T-helper 17 cell (primary cell): Measurements from ENCODE around the gene SLC38A6. TPM values are rescaled to one million over a fixed set of nuclear protein-coding genes. Genes with fewer than 3 reads are reported as not detected.

Experiments used
- ATAC-seq: fragments of 150-1000 bp; cut with Tn5 transposase; 2 replicates; pipeline ENCODE4 v1.10.0; 2021; ENCODE audit warnings: mild to moderate bottlenecking, moderate library complexity
- DNase-seq, 3 donors: peaks; one replicate each; pipeline versions ENCODE4 v3.0.0 to v3.0.0-alpha.2; 2020 to 2021
- H3K9me3 ChIP-seq: one replicate; pipeline ENCODE4 v1.7.0; 2013; ENCODE audit warnings: low read length, mild to moderate bottlenecking; ENCODE audit not compliant: control insufficient read depth, poor library complexity, severe bottlenecking
- H3K27ac Mint-ChIP-seq: one replicate; pipeline ENCODE4 v1.8.0; 2022; ENCODE audit warnings: mild to moderate bottlenecking, moderate library complexity, mixed read lengths
- H3K27me3 Mint-ChIP-seq: one replicate; pipeline ENCODE4 v1.8.0; 2022; ENCODE audit warnings: mixed read lengths
- H3K36me3 Mint-ChIP-seq: one replicate; pipeline ENCODE4 v1.8.0; 2022; ENCODE audit warnings: low read depth, mixed read lengths
- H3K4me1 Mint-ChIP-seq: one replicate; pipeline ENCODE4 v1.8.0; 2022; ENCODE audit warnings: mild to moderate bottlenecking, mixed read lengths
- H3K4me3 Mint-ChIP-seq: one replicate; pipeline ENCODE4 v1.8.0; 2022; ENCODE audit warnings: mild to moderate bottlenecking, moderate library complexity, mixed read lengths
- total RNA-seq, 4 donors: library from RNA in 2 of 4; stranded (reverse) in 2 of 4; gene quantifications; one replicate each; pipeline ENCODE4 v1.2.3 and lab custom pipeline; 2022 to 2026

The SLC38A6 gene
- total RNA-seq, 2 donors from 2014 or later = 10.4 to 15.8 TPM

DNA sequence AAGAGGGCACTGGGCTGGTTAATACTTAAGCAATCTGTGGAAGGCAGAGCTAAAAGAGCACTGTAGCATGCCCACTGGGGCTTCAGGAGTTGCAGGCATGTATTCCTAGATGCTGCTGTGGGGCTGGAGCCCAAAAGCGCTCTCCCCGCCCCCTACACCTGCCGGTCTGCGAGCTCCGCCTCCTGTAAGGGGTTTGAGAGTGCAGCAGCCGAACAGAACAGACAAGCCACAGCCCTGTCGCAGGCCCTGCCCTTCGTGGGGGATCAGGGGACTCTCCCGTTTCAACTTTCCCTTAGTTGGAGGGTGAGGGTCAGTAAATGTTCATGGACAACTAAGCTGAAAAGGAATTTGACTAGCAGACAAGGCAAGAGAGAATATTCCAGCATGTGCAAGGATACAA, 17.6 kb downstream of the SLC38A6 start:
- Mint-ChIP-seq H3K27me3 (no peaks in the 10 kb centered on the region), H3K36me3 (peaks cover 14% of the 10 kb centered on the region), H3K4me3 (no peak overlapping the region), H3K27ac (no peak overlapping the region), H3K4me1 (no peaks in the 10 kb centered on the region)
- no peak for DNase-seq
- no peak for ATAC-seq
- H3K9me3 ChIP-seq = no peaks in the 10 kb centered on the region

DNA sequence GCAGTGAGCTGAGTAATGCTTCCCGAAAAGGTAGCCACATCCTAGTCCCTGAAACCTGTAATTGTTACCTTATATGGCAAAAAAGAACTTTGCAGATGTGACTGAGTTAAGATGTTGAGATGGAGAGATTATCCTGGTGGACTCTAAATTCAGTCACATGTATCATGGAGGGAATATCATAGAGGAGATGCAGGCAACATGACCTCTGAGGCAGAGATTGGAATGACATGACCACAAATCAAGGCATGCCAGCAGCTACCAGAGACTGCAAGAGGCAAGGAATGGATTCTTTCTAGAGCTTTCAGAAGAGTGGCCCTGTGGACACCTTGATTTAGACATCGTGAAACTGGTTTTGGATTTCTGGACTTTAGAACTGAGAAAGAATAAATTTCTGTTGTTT, 18.5 kb downstream of the SLC38A6 start:
- ATAC-seq (no peak), DNase-seq (no peak)
- Mint-ChIP-seq H3K27me3 (no peaks in the 10 kb centered on the region), H3K27ac (no peak overlapping the region), H3K36me3 (peaks cover 14% of the 10 kb centered on the region), H3K4me1 (no peaks in the 10 kb centered on the region), H3K4me3 (no peak overlapping the region)
- no peaks in the 10 kb centered on the region for H3K9me3 ChIP-seq

DNA sequence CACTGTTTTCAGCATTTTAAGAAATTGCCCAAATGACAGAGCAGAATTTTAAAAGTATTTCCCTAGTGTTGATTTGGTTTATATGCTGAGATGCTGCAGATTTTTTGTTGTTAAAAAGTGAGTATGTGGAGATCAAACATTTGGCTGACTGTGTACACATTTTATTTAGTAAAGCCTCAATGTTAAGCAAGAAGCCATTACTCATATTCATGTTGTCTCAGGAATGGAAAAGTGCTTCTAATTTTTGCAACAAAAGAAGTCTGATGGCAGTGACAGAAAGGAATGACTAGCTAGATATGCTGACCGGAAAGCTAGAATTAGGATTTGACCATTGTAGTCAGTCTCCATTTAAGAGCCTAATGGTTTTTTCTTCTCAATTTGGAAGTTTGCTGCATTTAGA, 22.5 kb downstream of the SLC38A6 start:
- no peak overlapping the region for H3K27ac Mint-ChIP-seq
- H3K9me3 ChIP-seq = no peaks in the 10 kb centered on the region
- no peaks in the 10 kb centered on the region for H3K4me1 Mint-ChIP-seq
- peaks cover 3% of the 10 kb centered on the region for H3K36me3 Mint-ChIP-seq
- no peak overlapping the region for H3K4me3 Mint-ChIP-seq
- no peaks in the 10 kb centered on the region for H3K27me3 Mint-ChIP-seq
- DNase-seq (no peak), ATAC-seq (no peak)

DNA sequence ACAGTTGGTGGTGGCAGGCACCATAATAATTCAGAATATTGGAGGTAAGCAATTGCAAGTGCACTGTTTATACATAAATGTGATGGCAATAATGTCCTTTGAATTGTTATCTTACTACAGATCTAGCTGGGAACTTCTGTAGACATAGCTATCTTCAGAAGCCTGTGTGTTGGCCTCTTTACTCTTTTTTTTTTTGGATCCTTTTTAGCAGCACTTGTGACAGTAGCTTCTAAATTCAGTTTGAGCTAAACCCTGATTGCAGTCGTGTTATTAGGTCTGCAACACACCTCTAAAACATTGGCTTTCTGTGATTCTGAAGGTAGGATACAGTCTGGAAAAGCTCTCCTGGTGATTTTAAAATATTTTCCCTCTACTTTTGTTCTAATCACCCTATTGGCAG, 38.5 kb downstream of the SLC38A6 start:
- H3K9me3 ChIP-seq = no peaks in the 10 kb centered on the region
- Mint-ChIP-seq H3K27me3 (no peaks in the 10 kb centered on the region), H3K27ac (no peak overlapping the region), H3K4me3 (no peak overlapping the region), H3K4me1 (peaks cover 2% of the 10 kb centered on the region), H3K36me3 (no peaks in the 10 kb centered on the region)
- DNase-seq (no peak), ATAC-seq (no peak)

DNA sequence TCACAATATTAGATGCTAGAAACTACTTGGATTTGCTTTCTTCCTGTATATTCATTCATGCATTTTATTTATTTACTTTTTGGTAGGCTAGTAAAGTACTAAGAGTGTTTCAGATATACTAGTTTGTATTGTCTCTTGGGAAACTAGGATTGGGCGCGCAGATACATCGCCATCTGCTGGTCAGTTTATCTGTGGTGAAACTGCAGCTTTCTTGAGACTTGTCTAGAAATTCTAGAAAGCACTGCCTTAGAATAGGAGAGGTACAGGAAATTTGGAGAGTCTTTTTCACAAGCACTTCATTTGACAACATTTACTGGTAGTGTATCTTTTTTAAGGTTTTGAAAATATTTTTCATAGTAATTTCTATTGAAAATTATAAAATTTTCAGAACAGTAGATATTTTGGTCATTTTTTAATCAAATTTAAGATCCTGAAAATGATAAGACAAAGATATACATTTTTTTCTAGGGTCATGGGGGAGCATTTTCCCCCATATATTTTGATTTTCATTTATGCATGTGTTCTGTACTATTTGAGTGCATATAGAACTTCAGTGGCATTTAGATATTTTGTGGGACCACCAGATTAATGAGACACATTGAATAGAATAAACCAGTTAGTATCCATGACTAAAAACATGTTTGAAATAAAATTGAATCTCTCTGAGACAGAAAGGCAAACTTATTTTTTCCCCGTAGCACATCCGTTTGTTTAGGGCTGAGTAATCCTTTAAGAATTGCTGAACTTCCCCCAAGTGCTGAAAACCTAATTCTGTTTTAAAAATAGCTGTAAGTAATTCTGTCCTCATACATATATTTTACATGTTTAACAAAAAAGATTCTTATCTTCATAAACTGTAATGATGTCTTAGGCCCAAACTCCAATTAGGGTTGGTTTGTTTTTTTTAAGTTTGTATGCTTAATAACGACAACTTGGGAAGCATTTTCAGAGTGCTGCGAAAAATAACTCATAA, 44.5 kb downstream of the SLC38A6 start:
- H3K9me3 ChIP-seq = no peaks in the 10 kb centered on the region
- Mint-ChIP-seq H3K4me3 (no peak overlapping the region), H3K27me3 (no peaks in the 10 kb centered on the region), H3K27ac (no peak overlapping the region), H3K4me1 (peaks cover 4% of the 10 kb centered on the region), H3K36me3 (no peaks in the 10 kb centered on the region)
- ATAC-seq = peak; percentile 61
- DNase-seq = peak in 1 of 3 donors; percentile 24

GRCh38 chr14:61026526-61026925, 45.5 kb downstream of the SLC38A6 start:
- no peaks in the 10 kb centered on the region for H3K9me3 ChIP-seq
- H3K27me3 Mint-ChIP-seq = no peaks in the 10 kb centered on the region
- no peak for ATAC-seq
- H3K36me3 Mint-ChIP-seq = peaks cover 2% of the 10 kb centered on the region
- H3K4me3 Mint-ChIP-seq = no peak overlapping the region
- peaks cover 5% of the 10 kb centered on the region for H3K4me1 Mint-ChIP-seq
- no peak for DNase-seq
- H3K27ac Mint-ChIP-seq = no peak overlapping the region

DNA sequence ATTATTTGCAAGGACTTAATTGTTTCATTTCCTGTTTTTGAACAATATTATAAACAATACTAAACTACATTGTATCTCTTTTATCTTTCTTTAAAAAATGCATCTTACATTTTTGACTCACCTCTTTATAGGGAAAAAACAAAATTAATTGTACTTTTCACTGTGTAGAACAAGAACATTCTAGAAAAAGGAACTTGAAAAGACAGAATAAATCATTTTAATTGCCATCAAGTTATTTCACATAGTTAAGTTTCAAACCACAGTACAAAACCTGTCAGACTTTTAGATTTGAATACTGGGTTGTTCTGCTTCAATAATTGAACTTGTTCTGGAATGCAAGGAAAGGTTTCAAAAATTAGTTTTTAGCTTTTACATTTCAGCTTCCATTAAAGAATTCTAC, 50.0 kb downstream of the SLC38A6 start:
- peaks cover 7% of the 10 kb centered on the region for H3K4me1 Mint-ChIP-seq
- no peaks in the 10 kb centered on the region for H3K9me3 ChIP-seq
- H3K27ac Mint-ChIP-seq = peak overlapping the region; percentile 4
- peaks cover 2% of the 10 kb centered on the region for H3K36me3 Mint-ChIP-seq
- H3K27me3 Mint-ChIP-seq = no peaks in the 10 kb centered on the region
- DNase-seq (no peak), ATAC-seq (no peak)
- no peak overlapping the region for H3K4me3 Mint-ChIP-seq

- H3K27ac Mint-ChIP-seq = no peak overlapping the region
- peaks cover 2% of the 10 kb centered on the region for H3K36me3 Mint-ChIP-seq
- H3K27me3 Mint-ChIP-seq = no peaks in the 10 kb centered on the region
- H3K4me3 Mint-ChIP-seq = no peak overlapping the region
- ATAC-seq (no peak), DNase-seq (no peak)
- H3K9me3 ChIP-seq = no peaks in the 10 kb centered on the region
- H3K4me1 Mint-ChIP-seq = peaks cover 7% of the 10 kb centered on the region
These were observed 52.0 kb downstream of the SLC38A6 start for GRCh38 chr14:61033054-61033453.

- peaks cover 7% of the 10 kb centered on the region for H3K4me1 Mint-ChIP-seq
- no peak overlapping the region for H3K4me3 Mint-ChIP-seq
- no peaks in the 10 kb centered on the region for H3K9me3 ChIP-seq
- no peaks in the 10 kb centered on the region for H3K27me3 Mint-ChIP-seq
- no peak overlapping the region for H3K27ac Mint-ChIP-seq
- no peak for DNase-seq
- peaks cover 2% of the 10 kb centered on the region for H3K36me3 Mint-ChIP-seq
- no peak for ATAC-seq
These were observed 52.8 kb downstream of the SLC38A6 start for GRCh38 chr14:61033855-61034254.

GRCh38 chr14:61034416-61035120, 53.5 kb downstream of the SLC38A6 start:
- peaks cover 2% of the 10 kb centered on the region for H3K36me3 Mint-ChIP-seq
- H3K4me3 Mint-ChIP-seq = no peak overlapping the region
- H3K4me1 Mint-ChIP-seq = peaks cover 7% of the 10 kb centered on the region
- DNase-seq = no peak
- no peaks in the 10 kb centered on the region for H3K9me3 ChIP-seq
- H3K27ac Mint-ChIP-seq = no peak overlapping the region
- no peaks in the 10 kb centered on the region for H3K27me3 Mint-ChIP-seq
- no peak for ATAC-seq

DNA sequence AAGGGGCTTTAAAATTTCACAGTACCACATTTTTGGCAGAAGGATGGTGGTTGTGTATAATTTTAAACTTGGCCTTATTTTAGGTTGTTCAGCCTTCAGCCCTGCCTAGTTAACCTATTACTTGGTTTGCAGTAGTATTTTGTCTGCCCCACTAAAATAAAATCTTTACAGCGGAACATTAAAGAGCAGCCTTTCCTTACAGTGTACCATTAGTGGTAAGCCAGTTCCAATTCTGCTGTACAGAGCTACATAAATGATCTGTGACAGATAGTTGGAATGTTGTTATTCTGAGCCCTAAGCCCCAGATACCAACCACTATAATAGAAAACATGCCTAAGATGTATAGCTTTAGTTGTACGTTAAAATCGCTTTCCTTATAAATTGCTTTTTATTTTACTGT, 56.2 kb downstream of the SLC38A6 start:
- H3K9me3 ChIP-seq = no peaks in the 10 kb centered on the region
- DNase-seq = no peak
- peaks cover 4% of the 10 kb centered on the region for H3K4me1 Mint-ChIP-seq
- ATAC-seq = no peak
- H3K27me3 Mint-ChIP-seq = no peaks in the 10 kb centered on the region
- no peak overlapping the region for H3K27ac Mint-ChIP-seq
- H3K36me3 Mint-ChIP-seq = no peaks in the 10 kb centered on the region
- H3K4me3 Mint-ChIP-seq = no peak overlapping the region

DNA sequence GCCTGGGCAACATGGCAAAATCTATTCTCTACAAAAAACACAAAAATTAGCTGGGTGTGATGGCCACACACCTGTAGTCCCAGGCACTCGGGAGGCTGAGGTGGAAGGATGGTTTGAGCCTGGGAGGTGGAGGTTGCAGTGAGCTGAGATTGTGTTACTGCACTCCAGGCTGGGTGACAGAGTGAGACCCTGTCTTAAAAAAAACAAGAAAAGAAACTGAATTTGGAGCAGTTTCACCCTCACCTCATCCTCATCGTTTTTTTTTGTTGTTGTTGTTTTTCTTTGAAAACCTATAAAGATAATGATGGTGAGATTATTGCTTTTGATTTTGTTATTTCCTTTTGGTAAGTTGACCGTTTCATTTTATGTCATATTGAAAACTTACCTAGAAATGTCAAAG, 60.7 kb downstream of the SLC38A6 start:
- ATAC-seq (no peak), DNase-seq (no peak)
- H3K4me1 Mint-ChIP-seq = peaks cover 3% of the 10 kb centered on the region
- no peaks in the 10 kb centered on the region for H3K36me3 Mint-ChIP-seq
- no peaks in the 10 kb centered on the region for H3K9me3 ChIP-seq
- no peak overlapping the region for H3K27ac Mint-ChIP-seq
- no peak overlapping the region for H3K4me3 Mint-ChIP-seq
- H3K27me3 Mint-ChIP-seq = no peaks in the 10 kb centered on the region

DNA sequence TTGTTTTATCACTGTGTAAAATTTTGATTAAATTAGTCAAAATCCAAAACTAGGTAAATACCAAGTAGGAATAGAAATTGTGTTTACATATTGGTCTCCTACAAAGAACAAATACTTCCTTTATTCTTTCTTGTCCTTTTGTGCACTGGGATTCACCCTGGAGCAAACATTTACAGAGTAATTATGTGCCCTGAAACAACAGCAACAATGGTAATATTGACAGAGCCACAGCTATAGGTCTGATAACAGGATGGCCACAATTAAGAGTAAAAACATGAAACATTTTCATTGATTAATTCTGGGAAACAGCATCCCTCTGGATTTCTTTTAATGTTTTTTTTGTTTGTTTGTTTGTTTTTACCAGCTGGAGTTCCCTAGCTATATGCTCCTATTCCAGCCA, 61.2 kb downstream of the SLC38A6 start:
- H3K36me3 Mint-ChIP-seq = no peaks in the 10 kb centered on the region
- H3K4me3 Mint-ChIP-seq = no peak overlapping the region
- no peaks in the 10 kb centered on the region for H3K9me3 ChIP-seq
- DNase-seq (no peak), ATAC-seq (no peak)
- H3K27me3 Mint-ChIP-seq = no peaks in the 10 kb centered on the region
- H3K27ac Mint-ChIP-seq = no peak overlapping the region
- H3K4me1 Mint-ChIP-seq = peaks cover 3% of the 10 kb centered on the region
